B cell (primary cell): ENCODE measurements around the gene EZH1. TPM values are rescaled to one million over a fixed set of nuclear protein-coding genes. Genes with fewer than 3 reads are reported as not detected.
A peak's percentile ranks its signal among the peaks of the same experiment; 100 is the strongest.

Source experiments
- ATAC-seq: fragments of 200-7000 bp; cut with Tn5 transposase; one replicate; pipeline ENCODE4 v1.10.0; 2021; ENCODE audit warnings: low read depth, mild to moderate bottlenecking, moderate number of reproducible peaks, moderate library complexity
- CTCF ChIA-PET: fragments of 350-600 bp; sonication (Branson Sonifier 250); formaldehyde crosslinking; loops from one replicate; lab custom pipeline; 2021; ENCODE audit warnings: antibody characterized with exemption, inconsistent platforms; lab: Charles Lee
- POLR2A ChIA-PET: fragments of 350-600 bp; sonication (Branson Sonifier 250); formaldehyde crosslinking; loops from one replicate; lab custom pipeline; 2021; ENCODE audit warnings: antibody characterized with exemption; lab: Charles Lee
- DNase-seq: peaks from one replicate; pipeline ENCODE4 v3.0.0; 2013
- H2AFZ ChIP-seq: 2 replicates; pipeline ENCODE4 v1.6.1; 2012; ENCODE audit warnings: mild to moderate bottlenecking, low read depth, low read length; ENCODE audit not compliant: insufficient read depth, poor library complexity, severe bottlenecking
- H3K27ac ChIP-seq, 2 donors: 1 replicate in 1 of 2; 2 replicates in 1 of 2; pipeline ENCODE4 v1.5.1; 2012 to 2013; ENCODE audit warnings: low read length in 2 of 2, mild to moderate bottlenecking in 2 of 2, moderate library complexity in 1 of 2
- H3K27me3 ChIP-seq, 4 experiments: fragments of 200-600 bp in 1 of 4; sonication (generic) in 1 of 4; replicated peaks in 1 of 4; 1 replicate in 2 of 4; 2 replicates in 2 of 4; pipeline versions ENCODE4 v1.6.1 to v1.7.0; 2013 to 2016; ENCODE audit warnings: low read length in 3 of 4, mild to moderate bottlenecking in 2 of 4, mixed read lengths in 1 of 4, moderate library complexity in 1 of 4; ENCODE audit not compliant: insufficient read depth in 4 of 4, control insufficient read depth in 3 of 4; ENCODE audit errors: control extremely low read depth in 1 of 4
- H3K36me3 ChIP-seq, 2 experiments: replicated peaks in 1 of 2; 1 replicate in 1 of 2; 2 replicates in 1 of 2; pipeline versions ENCODE4 v1.6.1 to v1.7.1; 2013; ENCODE audit warnings: low read length in 1 of 2; ENCODE audit not compliant: insufficient read depth in 2 of 2, control insufficient read depth in 1 of 2; ENCODE audit errors: control extremely low read depth in 1 of 2, extremely low read depth in 1 of 2
- H3K4me1 ChIP-seq, 2 donors: fragments of 200-600 bp in 1 of 2; sonication (generic) in 1 of 2; 1 replicate in 1 of 2; 2 replicates in 1 of 2; pipeline versions ENCODE4 v1.5.1 to v1.6.1; 2013 to 2017; ENCODE audit warnings: low read length in 2 of 2; ENCODE audit not compliant: control insufficient read depth in 2 of 2, insufficient read depth in 2 of 2
- H3K4me2 ChIP-seq: replicated peaks from 2 replicates; pipeline ENCODE3; 2012; ENCODE audit warnings: mild to moderate bottlenecking, low read depth, low read length; ENCODE audit not compliant: poor library complexity, severe bottlenecking
- H3K4me3 ChIP-seq, 5 experiments: fragments of 200-600 bp in 1 of 5; sonication (generic) in 1 of 5; 1 replicate in 3 of 5; 2 replicates in 2 of 5; pipeline versions ENCODE4 v1.5.1 to v1.7.0; 2011 to 2016; ENCODE audit warnings: low read length in 4 of 5, mild to moderate bottlenecking in 4 of 5, low read depth in 2 of 5, control low read depth in 1 of 5, moderate library complexity in 1 of 5; ENCODE audit not compliant: insufficient read depth in 1 of 5; ENCODE audit errors: control extremely low read depth in 1 of 5, extremely low read depth in 1 of 5
- H3K79me2 ChIP-seq: fragments of 200-600 bp; sonication (generic); one replicate; pipeline ENCODE4 v1.6.0; 2016; ENCODE audit warnings: low read length; ENCODE audit not compliant: control insufficient read depth, insufficient read depth
- H3K9ac ChIP-seq: fragments of 200-600 bp; sonication (generic); 2 replicates; pipeline ENCODE4 v1.6.1; 2017; ENCODE audit warnings: mild to moderate bottlenecking, low read length, moderate library complexity
- H3K9me3 ChIP-seq, 3 donors: one replicate each; pipeline versions ENCODE4 v1.6.1 to v1.7.1; 2013; ENCODE audit warnings: low read length in 2 of 3; ENCODE audit not compliant: control insufficient read depth in 2 of 3, insufficient read depth in 1 of 3; ENCODE audit errors: control extremely low read depth in 1 of 3
- H4K20me1 ChIP-seq: 2 replicates; pipeline ENCODE4 v1.6.0; 2012; ENCODE audit warnings: mild to moderate bottlenecking, low read length; ENCODE audit not compliant: insufficient read depth, control insufficient read depth, poor library complexity, severe bottlenecking
- H3K27ac Mint-ChIP-seq: one replicate; pipeline ENCODE4 v1.8.0; 2021; ENCODE audit warnings: mixed read lengths
- H3K27me3 Mint-ChIP-seq: one replicate; pipeline ENCODE4 v1.8.0; 2021; ENCODE audit warnings: mixed read lengths
- H3K4me1 Mint-ChIP-seq: one replicate; pipeline ENCODE4 v1.8.0; 2021; ENCODE audit warnings: mixed read lengths
- H3K4me3 Mint-ChIP-seq: one replicate; pipeline ENCODE4 v1.8.0; 2021; ENCODE audit warnings: mixed read lengths
- H3K9me3 Mint-ChIP-seq: one replicate; pipeline ENCODE4 v1.8.0; 2022; ENCODE audit warnings: mixed read lengths; ENCODE audit not compliant: insufficient read depth
- CTCF ChIP-seq: fragments of 200-600 bp; IDR thresholded peaks from one replicate; pipeline ENCODE4 v1.8.0; 2022; ENCODE audit warnings: antibody characterized with exemption, mild to moderate bottlenecking
- EZH2 ChIP-seq: IDR thresholded peaks from 2 replicates; pipeline ENCODE4 v1.6.1; 2012; ENCODE audit warnings: borderline replicate concordance, low read depth, mild to moderate bottlenecking, moderate library complexity, low read length; ENCODE audit not compliant: insufficient read depth, poor library complexity, severe bottlenecking
- WGBS: methylation state at CpG from one replicate; pipeline ENCODE4 v1.1.5; 2013; ENCODE audit warnings: missing lambda C conversion rate; ENCODE audit not compliant: insufficient coverage; 5-methylcytosine and 5-hydroxymethylcytosine counted together
- intact Hi-C: fragments of 100-400 bp; cut with micrococcal nuclease; formaldehyde crosslinking; loops from one replicate; pipeline ENCODE4 v1.10.0; 2022
- polyA plus RNA-seq: library from polyadenylated mRNA; depleted of rRNA; stranded (reverse); fragments of >200 nt; gene quantifications from 2 replicates; pipeline ENCODE4 v1.2.3, GENCODE V29; 2012
- total RNA-seq, 2 donors: library from RNA; stranded (reverse); fragments of 120-200 nt in 1 of 2; gene quantifications; 1 replicate in 1 of 2; 2 replicates in 1 of 2; pipeline versions ENCODE4 v1.2.3 to v1.2.4, GENCODE V29; 2013 to 2022

Gene EZH1
- total and polyA plus RNA-seq, 2 donors (not counting 1 experiment from before 2014, with no cell fraction given): 115 to 169 TPM

DNA sequence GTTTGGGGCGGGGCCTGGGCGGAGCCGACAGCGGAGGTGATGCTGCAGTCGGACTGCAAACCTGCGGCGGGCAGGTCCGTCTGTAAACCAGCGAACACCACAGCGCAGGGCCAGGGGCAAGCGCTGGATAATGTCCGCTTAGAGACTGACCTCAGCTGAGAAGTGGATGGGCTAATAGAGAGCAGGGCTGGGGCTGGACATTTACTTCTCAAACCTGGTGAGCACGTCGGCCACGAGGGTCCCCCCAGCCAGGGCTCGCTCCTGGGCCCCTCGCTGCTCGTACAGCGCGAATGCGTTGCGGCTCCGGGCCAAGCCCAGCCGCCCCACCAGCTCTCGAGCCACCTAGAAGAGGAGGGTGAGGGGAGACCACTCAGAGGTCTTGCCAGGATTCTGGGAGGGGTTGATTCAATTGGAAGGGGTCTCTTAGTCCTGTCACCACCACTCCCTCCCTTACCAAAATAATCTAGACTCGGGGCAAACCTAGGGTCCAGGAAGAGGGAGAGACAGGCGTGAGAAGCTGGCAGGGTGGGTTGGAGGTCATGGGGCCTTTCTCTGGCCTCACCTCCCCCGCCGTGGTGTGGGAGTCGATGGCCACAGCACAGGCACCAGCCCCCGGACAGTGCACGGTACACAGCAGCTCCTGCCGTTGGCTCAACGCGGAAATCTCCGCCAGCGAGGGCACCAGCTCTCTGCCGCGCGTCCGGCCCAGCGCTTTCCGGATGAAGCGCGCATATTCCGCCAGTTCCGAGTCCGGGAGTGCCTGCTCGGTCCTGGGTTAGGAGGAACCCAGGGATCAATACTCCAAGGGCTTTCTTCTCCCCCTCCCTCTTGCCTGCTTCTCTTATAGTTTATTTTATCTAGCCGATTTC, 73.8 kb downstream of the EZH1 start:
- H3K27ac Mint-ChIP-seq: no peak overlapping the region
- ChIA-PET CTCF (interaction anchor here (0.6 to 2.5 kb wide), 6 partner anchors 9 to 138 kb away, joined by 3 to 12 read pairs (median 4); partner anchors contain the start of gene PSMC3IP), POLR2A (interaction anchor here (0.7 to 1.3 kb wide), 3 partner anchors 8 to 1336 kb away, joined by 3 to 16 read pairs (median 4); partner anchors contain the start of gene TUBG2)
- peak overlapping the region; percentile 68 for H2AFZ ChIP-seq
- H3K79me2 ChIP-seq: no peaks in the 10 kb centered on the region
- peak overlapping the region; percentile 41 for H3K9ac ChIP-seq
- peak overlapping the region; percentile 74 for H3K4me2 ChIP-seq
- DNase-seq: no peak
- H3K4me1 Mint-ChIP-seq: peaks cover 37% of the 10 kb centered on the region
- peak overlapping the region; percentile 87 for H3K4me3 Mint-ChIP-seq
- ATAC-seq: no peak
- H3K27me3 ChIP-seq: peaks cover 0 to 63% (median 25%) of the 10 kb centered on the region in 4 experiments
- H3K27me3 Mint-ChIP-seq: peaks cover 16% of the 10 kb centered on the region
- H4K20me1 ChIP-seq: peaks cover 13% of the 10 kb centered on the region
- no peaks in the 10 kb centered on the region for H3K9me3 Mint-ChIP-seq
- intact Hi-C loops: loop anchor here (1.0 to 10.0 kb wide), 3 partner anchors 8 to 476 kb away; partner anchors contain the start of genes GHDC, PTGES3L and RUNDC1
- H3K36me3 ChIP-seq: peaks cover 0 to 2% of the 10 kb centered on the region in 2 experiments
- peak overlapping the region in 4 of 5 experiments; percentile 40 to 60 (median 45) for H3K4me3 ChIP-seq
- no peak overlapping the region for H3K27ac ChIP-seq
- TF ChIP-seq CTCF (no peak), EZH2 (no peak)
- H3K9me3 ChIP-seq: peaks cover 0 to 26% (median 0%) of the 10 kb centered on the region in 3 donors
- H3K4me1 ChIP-seq: peaks cover 41 to 48% of the 10 kb centered on the region in 2 donors
- WGBS: 21% methylated on average over 39 of the region's 50 CpGs
